ENCODE measurements around the gene SKOR1. TPM values are rescaled to one million over a fixed set of nuclear protein-coding genes. Genes with fewer than 3 reads are reported as not detected.

Gene SKOR1
- total RNA-seq, 2 experiments from 2014 or later = 0.23 to 0.25 TPM

Other genes starting within 250 kb of the SKOR1 start
- not detected for gene RNU6-1, start 14.5 kb downstream of the SKOR1 start, total RNA-seq
- gene PIAS1, start 228.8 kb downstream of the SKOR1 start, total RNA-seq = 10 to 100 TPM; 39.1 to 43.4 TPM